Activated T-helper 17 cell treated with anti-CD3 and anti-CD28 coated beads, Interleukin-2, amount 50 U/mL, for 72 hours (primary cell): ENCODE results near the gene TNFSF9. TPM values are rescaled to one million over a fixed set of nuclear protein-coding genes. Genes with fewer than 3 reads are reported as not detected.
"Not testable (repeated sequence)": the region's sequence is repeated elsewhere in the genome, so short reads cannot be mapped to it uniquely, and the experiment has no call there.

Source experiments
- ATAC-seq: fragments of 150-1000 bp; cut with Tn5 transposase; replicated peaks from 2 replicates; pipeline ENCODE4 v1.10.0; 2021; ENCODE audit warnings: mild to moderate bottlenecking, moderate library complexity
- H3K27ac Mint-ChIP-seq: one replicate; pipeline ENCODE4 v1.8.0; 2022; ENCODE audit warnings: mixed read lengths
- H3K27me3 Mint-ChIP-seq: one replicate; pipeline ENCODE4 v1.8.0; 2022; ENCODE audit warnings: mixed read lengths
- H3K36me3 Mint-ChIP-seq: one replicate; pipeline ENCODE4 v1.8.0; 2022; ENCODE audit warnings: low read depth, mild to moderate bottlenecking, mixed read lengths
- H3K4me1 Mint-ChIP-seq: one replicate; pipeline ENCODE4 v1.8.0; 2022; ENCODE audit warnings: mixed read lengths
- H3K4me3 Mint-ChIP-seq: one replicate; pipeline ENCODE4 v1.8.0; 2022; ENCODE audit warnings: mild to moderate bottlenecking, mixed read lengths
- H3K9me3 Mint-ChIP-seq: one replicate; pipeline ENCODE4 v1.8.0; 2022; ENCODE audit warnings: mixed read lengths
- total RNA-seq, 2 donors: library from RNA; stranded (reverse); gene quantifications; one replicate each; pipeline ENCODE4 v1.2.3, GENCODE V29; 2022

The TNFSF9 gene
- total RNA-seq, 2 donors from 2014 or later, result 2.9 to 6.0 TPM

- Mint-ChIP-seq H3K4me3 (no peak overlapping the region), H3K27me3 (peaks cover 33% of the 10 kb centered on the region), H3K36me3 (peaks cover 28% of the 10 kb centered on the region), H3K9me3 (no peaks in the 10 kb centered on the region), H3K4me1 (peaks cover 48% of the 10 kb centered on the region), H3K27ac (peak overlapping the region; percentile 47)
- no peak for ATAC-seq
These were observed 3.1 kb downstream of the TNFSF9 start for GRCh38 chr19:6533746-6534418.

GRCh38 chr19:6534451-6535093 lies 3.7 kb downstream of the TNFSF9 start:
- Mint-ChIP-seq H3K4me1 (peaks cover 43% of the 10 kb centered on the region), H3K27ac (no peak overlapping the region), H3K9me3 (no peaks in the 10 kb centered on the region), H3K27me3 (peaks cover 28% of the 10 kb centered on the region), H3K4me3 (no peak overlapping the region), H3K36me3 (peaks cover 28% of the 10 kb centered on the region)
- ATAC-seq, result no peak

GRCh38 chr19:6535558-6536137 lies 4.8 kb downstream of the TNFSF9 start:
- Mint-ChIP-seq H3K9me3 (no peaks in the 10 kb centered on the region), H3K27ac (no peak overlapping the region), H3K4me3 (peak overlapping the region; percentile 44), H3K4me1 (peaks cover 33% of the 10 kb centered on the region), H3K27me3 (peaks cover 22% of the 10 kb centered on the region), H3K36me3 (peaks cover 28% of the 10 kb centered on the region)
- no peak for ATAC-seq

GRCh38 chr19:6539514-6539913 lies 8.7 kb downstream of the TNFSF9 start:
- peaks cover 9% of the 10 kb centered on the region for H3K36me3 Mint-ChIP-seq
- H3K27me3 Mint-ChIP-seq, result peaks cover under 1% of the 10 kb centered on the region
- H3K4me1 Mint-ChIP-seq, result peaks cover 17% of the 10 kb centered on the region
- H3K4me3 Mint-ChIP-seq, result no peak overlapping the region
- no peak for ATAC-seq
- no peak overlapping the region for H3K27ac Mint-ChIP-seq
- no peaks in the 10 kb centered on the region for H3K9me3 Mint-ChIP-seq

- H3K27ac Mint-ChIP-seq, result no peak overlapping the region
- H3K27me3 Mint-ChIP-seq, result no peaks in the 10 kb centered on the region
- ATAC-seq, result no peak
- H3K4me3 Mint-ChIP-seq, result no peak overlapping the region
- H3K4me1 Mint-ChIP-seq, result peaks cover 9% of the 10 kb centered on the region
- H3K9me3 Mint-ChIP-seq, result no peaks in the 10 kb centered on the region
- peaks cover under 1% of the 10 kb centered on the region for H3K36me3 Mint-ChIP-seq
These were observed 10.3 kb downstream of the TNFSF9 start for GRCh38 chr19:6540918-6541689.

- ATAC-seq, result peak; percentile 29
- no peak overlapping the region for H3K27ac Mint-ChIP-seq
- no peaks in the 10 kb centered on the region for H3K4me1 Mint-ChIP-seq
- H3K36me3 Mint-ChIP-seq, result no peaks in the 10 kb centered on the region
- no peaks in the 10 kb centered on the region for H3K9me3 Mint-ChIP-seq
- H3K27me3 Mint-ChIP-seq, result no peaks in the 10 kb centered on the region
- H3K4me3 Mint-ChIP-seq, result no peak overlapping the region
These were observed 13.1 kb downstream of the TNFSF9 start for GRCh38 chr19:6543866-6544347.

- H3K27me3 Mint-ChIP-seq, H3K9me3 Mint-ChIP-seq, H3K4me3 Mint-ChIP-seq, H3K27ac Mint-ChIP-seq, H3K4me1 Mint-ChIP-seq, H3K36me3 Mint-ChIP-seq, ATAC-seq: not testable (repeated sequence)
These were observed 19.9 kb downstream of the TNFSF9 start for GRCh38 chr19:6550679-6551078.

GRCh38 chr19:6551091-6551490 lies 20.3 kb downstream of the TNFSF9 start:
- H3K27me3 Mint-ChIP-seq, result no peaks in the 10 kb centered on the region
- H3K9me3 Mint-ChIP-seq, result no peaks in the 10 kb centered on the region
- H3K4me3 Mint-ChIP-seq, result no peak overlapping the region
- ATAC-seq, result no peak
- no peak overlapping the region for H3K27ac Mint-ChIP-seq
- H3K4me1 Mint-ChIP-seq, result no peaks in the 10 kb centered on the region
- no peaks in the 10 kb centered on the region for H3K36me3 Mint-ChIP-seq

GRCh38 chr19:6551607-6552450 lies 21.0 kb downstream of the TNFSF9 start:
- no peaks in the 10 kb centered on the region for H3K27me3 Mint-ChIP-seq
- no peak overlapping the region for H3K4me3 Mint-ChIP-seq
- no peaks in the 10 kb centered on the region for H3K36me3 Mint-ChIP-seq
- no peak overlapping the region for H3K27ac Mint-ChIP-seq
- no peaks in the 10 kb centered on the region for H3K9me3 Mint-ChIP-seq
- ATAC-seq, result peak; percentile 73
- no peaks in the 10 kb centered on the region for H3K4me1 Mint-ChIP-seq

GRCh38 chr19:6556043-6556449 lies 25.2 kb downstream of the TNFSF9 start:
- H3K4me1 Mint-ChIP-seq, result no peaks in the 10 kb centered on the region
- H3K27me3 Mint-ChIP-seq, result no peaks in the 10 kb centered on the region
- no peak for ATAC-seq
- no peaks in the 10 kb centered on the region for H3K9me3 Mint-ChIP-seq
- H3K36me3 Mint-ChIP-seq, result no peaks in the 10 kb centered on the region
- H3K4me3 Mint-ChIP-seq, result no peak overlapping the region
- H3K27ac Mint-ChIP-seq, result no peak overlapping the region

GRCh38 chr19:6556480-6557195 lies 25.8 kb downstream of the TNFSF9 start:
- Mint-ChIP-seq H3K36me3 (no peaks in the 10 kb centered on the region), H3K4me3 (no peak overlapping the region), H3K4me1 (no peaks in the 10 kb centered on the region), H3K27ac (no peak overlapping the region), H3K27me3 (peaks cover under 1% of the 10 kb centered on the region), H3K9me3 (no peaks in the 10 kb centered on the region)
- ATAC-seq, result peak; percentile 84

- ATAC-seq, H3K36me3 Mint-ChIP-seq, H3K27ac Mint-ChIP-seq, H3K9me3 Mint-ChIP-seq, H3K4me3 Mint-ChIP-seq, H3K27me3 Mint-ChIP-seq, H3K4me1 Mint-ChIP-seq: not testable (repeated sequence)
These were observed 31.6 kb downstream of the TNFSF9 start for GRCh38 chr19:6562437-6562836.

- Mint-ChIP-seq H3K27me3 (peaks cover 5% of the 10 kb centered on the region), H3K4me3 (no peak overlapping the region), H3K9me3 (peaks cover 9% of the 10 kb centered on the region), H3K36me3 (no peaks in the 10 kb centered on the region), H3K27ac (no peak overlapping the region), H3K4me1 (no peaks in the 10 kb centered on the region)
- no peak for ATAC-seq
These were observed 33.6 kb downstream of the TNFSF9 start for GRCh38 chr19:6564393-6564792.
